ENCODE measurements around the gene ZNF490.
"Not testable (repeated sequence)": the region's sequence is repeated elsewhere in the genome, so short reads cannot be mapped to it uniquely, and the experiment has no call there.

The ZNF490 gene

GRCh38 chr19:12623361-12624031 lies 12.9 kb upstream of the ZNF490 start:
- ChIA-PET CTCF (interaction anchor here (0.5 kb wide), 1 partner anchor 563 kb away, joined by 3 read pairs; no protein-coding TSS in a partner anchor), POLR2A (ENCODE audit: low non-redundant PET) (no interaction called here)
- no peak for TF ChIP-seq CTCF (conservative IDR thresholded peaks at IDR 0.05; ENCODE audit: low read depth)
- H3K27ac ChIP-seq: no peak overlapping the region
- DNase-seq (ENCODE audit: low spot score): no peak

- POLR2A ChIA-PET (ENCODE audit: low non-redundant PET); H3K27ac ChIP-seq; CTCF ChIA-PET; DNase-seq (ENCODE audit: low spot score): not testable (repeated sequence)
Measured at GRCh38 chr19:12621253-12622024, 10.8 kb upstream of the ZNF490 start.

- ChIA-PET CTCF (no interaction called here), POLR2A (ENCODE audit: low non-redundant PET) (interaction anchor here (0.7 kb wide), 1 partner anchor 9 kb away, joined by 11 read pairs; no protein-coding TSS in a partner anchor)
- no peak overlapping the region for H3K27ac ChIP-seq
- DNase-seq (ENCODE audit: low spot score): no peak
- no peak for TF ChIP-seq CTCF (conservative IDR thresholded peaks at IDR 0.05; ENCODE audit: low read depth)
Measured at GRCh38 chr19:12617646-12618045, 7.0 kb upstream of the ZNF490 start.

- POLR2A ChIA-PET (ENCODE audit: low non-redundant PET): no interaction called here
- CTCF ChIA-PET: no interaction called here
- no peak for TF ChIP-seq CTCF (conservative IDR thresholded peaks at IDR 0.05; ENCODE audit: low read depth)
- DNase-seq (ENCODE audit: low spot score): peak; percentile 78
- peak overlapping the region; percentile 92 for H3K27ac ChIP-seq
Measured at GRCh38 chr19:12611361-12611699, 717 bp upstream of the ZNF490 start.

GRCh38 chr19:12607631-12608030 lies 3.0 kb downstream of the ZNF490 start:
- ChIA-PET POLR2A (ENCODE audit: low non-redundant PET) (no interaction called here), CTCF (no interaction called here)
- H3K27ac ChIP-seq: no peak overlapping the region
- no peak for DNase-seq (ENCODE audit: low spot score)
- TF ChIP-seq CTCF (conservative IDR thresholded peaks at IDR 0.05; ENCODE audit: low read depth): no peak

- DNase-seq (ENCODE audit: low spot score): peak; percentile 43
- TF ChIP-seq CTCF (conservative IDR thresholded peaks at IDR 0.05; ENCODE audit: low read depth): no peak
- H3K27ac ChIP-seq: peak overlapping the region; percentile 49
- CTCF ChIA-PET: interaction anchor here (0.6 kb wide), 1 partner anchor 169 kb away, joined by 3 read pairs; no protein-coding TSS in a partner anchor
- POLR2A ChIA-PET (ENCODE audit: low non-redundant PET): no interaction called here
Measured at GRCh38 chr19:12606796-12607195, 3.8 kb downstream of the ZNF490 start.

GRCh38 chr19:12603714-12604113 lies 6.9 kb downstream of the ZNF490 start:
- CTCF ChIA-PET: interaction anchor here (0.6 kb wide), 3 partner anchors 36 to 192 kb away, joined by 3 to 4 read pairs (median 3); no protein-coding TSS in a partner anchor
- no peak overlapping the region for H3K27ac ChIP-seq
- no peak for TF ChIP-seq CTCF (conservative IDR thresholded peaks at IDR 0.05; ENCODE audit: low read depth)
- POLR2A ChIA-PET (ENCODE audit: low non-redundant PET): no interaction called here
- no peak for DNase-seq (ENCODE audit: low spot score)

Measured in RWPE1 (cell line).